ENCODE measurements around the gene SFT2D1.
"Not testable (repeated sequence)": the region's sequence is repeated elsewhere in the genome, so short reads cannot be mapped to it uniquely, and the experiment has no call there.

The SFT2D1 gene

GRCh38 chr6:166362427-166362826, 20.1 kb upstream of the SFT2D1 start:
- not testable (repeated sequence) for DNase-seq (ENCODE audit: low spot score)

DNA sequence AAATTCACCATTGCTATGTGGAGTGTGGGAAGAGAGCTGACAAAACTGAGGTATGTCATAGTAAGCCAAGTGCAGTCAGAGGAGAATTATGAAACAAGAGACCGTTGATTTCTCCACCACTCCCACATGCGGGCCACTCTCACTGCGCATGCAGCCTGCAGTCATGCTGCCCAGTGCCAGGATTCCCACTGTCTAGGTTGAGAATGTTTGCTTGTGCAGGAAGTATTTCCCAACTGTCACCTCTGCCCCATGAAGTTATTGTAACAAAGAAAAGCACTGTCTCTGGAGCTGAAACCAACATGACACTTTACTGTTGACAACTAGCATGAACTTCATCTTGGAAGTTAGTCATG, 18.7 kb upstream of the SFT2D1 start:
- DNase-seq (ENCODE audit: low spot score), result no peak

GRCh38 chr6:166360243-166361076, 18.1 kb upstream of the SFT2D1 start:
- DNase-seq (ENCODE audit: low spot score), result no peak

GRCh38 chr6:166355552-166355951, 13.2 kb upstream of the SFT2D1 start:
- no peak for DNase-seq (ENCODE audit: low spot score)

DNA sequence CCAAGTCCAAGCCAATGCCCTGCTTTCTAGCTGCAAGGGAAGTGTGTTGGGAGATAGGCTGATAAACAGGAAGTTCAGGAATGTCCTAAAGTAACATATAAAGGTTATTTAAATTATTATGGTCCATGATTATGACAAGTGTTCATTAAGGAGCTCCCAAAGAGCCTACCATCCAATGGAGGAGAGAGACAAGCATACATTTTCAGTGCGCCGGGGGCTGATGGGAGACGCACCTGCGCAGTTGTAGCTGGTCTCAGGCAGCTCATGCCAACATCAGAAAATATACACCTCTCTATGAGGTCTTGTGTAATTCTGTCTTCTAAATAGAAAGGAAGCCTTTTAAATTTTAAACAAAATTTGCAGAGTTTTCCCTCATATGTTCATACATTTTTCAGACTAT, 12.6 kb upstream of the SFT2D1 start:
- DNase-seq (ENCODE audit: low spot score), result no peak

DNA sequence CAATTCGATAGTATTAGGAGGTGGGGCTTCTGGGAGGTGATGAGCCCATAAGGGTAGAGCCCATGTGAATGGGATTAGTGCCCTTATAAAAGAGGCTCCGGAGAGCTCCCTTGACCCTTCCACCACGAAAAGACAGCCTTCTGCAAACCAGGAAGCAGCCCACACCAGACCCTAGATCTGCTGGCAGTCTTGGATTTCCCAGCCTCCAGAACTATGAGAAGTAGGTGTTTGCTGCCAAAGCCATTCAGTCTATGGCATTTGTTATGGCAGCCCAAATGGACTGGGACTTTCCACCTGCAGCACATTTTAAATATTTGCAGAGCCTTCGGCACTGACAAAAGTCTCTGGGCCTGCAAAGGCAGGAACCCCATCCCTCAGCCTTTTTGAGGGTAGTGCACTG, 11.8 kb upstream of the SFT2D1 start:
- DNase-seq (ENCODE audit: low spot score), result no peak

DNA sequence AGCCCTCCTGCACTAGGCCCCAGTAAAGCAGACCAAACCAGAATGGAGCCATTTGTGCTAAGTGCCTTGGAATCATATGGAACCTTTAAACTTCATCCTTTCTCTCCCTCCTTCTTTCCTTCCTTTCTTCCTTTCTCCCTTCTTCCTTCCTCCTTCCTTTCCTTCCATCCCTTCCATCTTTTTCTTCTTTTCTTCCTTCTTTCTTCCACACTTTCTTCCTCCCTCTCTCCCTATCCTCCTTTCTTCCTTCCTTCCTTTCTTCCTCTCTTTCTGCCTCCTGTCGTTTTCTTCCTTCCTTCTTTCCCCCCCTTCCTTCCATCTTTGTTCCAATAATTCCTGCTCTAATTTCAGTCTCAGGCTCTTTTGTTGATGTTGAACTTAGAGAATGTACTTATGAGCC, 11.2 kb upstream of the SFT2D1 start:
- no peak for DNase-seq (ENCODE audit: low spot score)

GRCh38 chr6:166352923-166353322, 10.6 kb upstream of the SFT2D1 start:
- DNase-seq (ENCODE audit: low spot score), result no peak

GRCh38 chr6:166351715-166352285, 9.5 kb upstream of the SFT2D1 start:
- no peak for DNase-seq (ENCODE audit: low spot score)

GRCh38 chr6:166348305-166348949, 6.1 kb upstream of the SFT2D1 start:
- DNase-seq (ENCODE audit: low spot score), result no peak

DNA sequence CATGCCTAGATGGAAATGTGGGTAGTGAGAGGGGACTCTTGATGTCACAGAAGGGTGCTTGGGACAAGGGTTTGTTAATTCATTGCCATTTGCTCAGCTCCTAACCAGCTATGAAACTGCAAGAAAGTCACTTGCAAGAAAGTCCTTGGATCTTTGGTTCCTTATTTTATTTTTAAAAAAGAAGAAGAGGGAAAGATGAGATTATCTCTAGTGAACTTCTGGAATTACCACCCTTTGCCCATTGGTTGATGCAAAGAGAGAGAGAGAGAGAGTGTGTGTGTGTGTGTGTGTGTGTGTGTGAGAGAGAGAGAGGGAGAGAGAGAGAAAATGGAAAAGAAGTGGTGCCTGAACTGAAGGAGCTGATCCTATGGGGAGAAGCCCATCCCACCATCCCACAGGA, 4.6 kb upstream of the SFT2D1 start:
- no peak for DNase-seq (ENCODE audit: low spot score)

DNA sequence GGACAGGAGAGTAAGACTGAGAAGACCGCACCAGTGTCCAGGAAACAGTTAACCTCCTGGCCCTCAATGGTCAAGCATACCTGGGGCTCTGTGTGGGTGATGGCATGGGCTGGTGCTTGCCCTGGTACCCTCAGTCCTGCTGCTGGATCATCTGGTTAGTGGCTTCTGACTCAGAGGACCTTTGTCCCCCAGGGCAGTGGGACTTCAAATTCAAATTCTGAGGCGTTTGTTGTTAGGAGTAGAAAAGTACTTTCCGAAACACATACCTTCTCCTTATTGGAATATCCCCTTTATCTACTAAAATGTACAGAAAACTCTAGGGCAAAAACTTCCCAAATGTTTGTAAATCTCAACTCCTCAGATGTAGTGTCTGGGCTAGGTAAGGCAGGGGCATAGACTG, 4.1 kb upstream of the SFT2D1 start:
- DNase-seq (ENCODE audit: low spot score), result no peak

- not testable (repeated sequence) for DNase-seq (ENCODE audit: low spot score)
Measured at GRCh38 chr6:166345672-166346071, 3.3 kb upstream of the SFT2D1 start.

DNA sequence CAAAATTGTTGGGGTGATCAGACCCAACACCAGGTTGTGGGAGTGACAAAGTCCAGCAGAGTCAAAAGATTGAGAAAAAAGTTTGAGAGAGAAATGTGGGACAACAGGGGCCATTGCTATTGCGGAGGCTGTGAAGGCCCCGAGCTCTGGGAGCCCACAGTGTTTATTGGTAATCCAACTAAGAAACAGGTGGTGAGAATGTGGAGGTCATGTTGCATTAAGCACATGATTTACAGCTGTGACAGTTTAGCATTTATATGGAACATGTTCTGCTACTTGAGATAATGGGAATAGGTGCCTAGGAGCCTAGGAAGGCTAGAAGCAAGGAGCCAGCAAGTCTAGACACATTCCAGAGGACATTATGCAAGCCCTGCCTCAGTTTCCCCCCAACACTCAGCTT, 2.6 kb upstream of the SFT2D1 start:
- DNase-seq (ENCODE audit: low spot score), result not testable (repeated sequence)

GRCh38 chr6:166344240-166344639, 1.9 kb upstream of the SFT2D1 start:
- DNase-seq (ENCODE audit: low spot score), result no peak

- no peak for DNase-seq (ENCODE audit: low spot score)
Measured at GRCh38 chr6:166343150-166343487, 774 bp upstream of the SFT2D1 start.

DNA sequence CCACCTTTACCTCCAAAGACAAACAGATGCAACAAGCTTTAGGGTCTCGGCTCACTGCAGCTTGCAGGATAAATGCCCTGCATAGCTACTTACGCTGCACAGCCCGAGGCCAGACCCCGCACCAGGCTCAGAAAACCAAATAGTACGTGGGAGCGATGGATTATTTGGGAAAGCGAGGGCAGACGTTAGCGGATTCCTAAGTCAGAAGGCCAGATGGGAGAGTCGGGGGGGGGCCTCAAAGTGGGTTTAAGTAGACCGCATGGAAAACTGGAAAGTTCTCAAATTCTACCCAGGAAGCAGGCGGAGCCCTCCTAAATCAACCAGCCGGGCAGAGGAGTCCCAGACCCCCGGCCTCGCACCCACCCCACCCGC, 382 bp downstream of the SFT2D1 start:
- DNase-seq (ENCODE audit: low spot score), result no peak

DNA sequence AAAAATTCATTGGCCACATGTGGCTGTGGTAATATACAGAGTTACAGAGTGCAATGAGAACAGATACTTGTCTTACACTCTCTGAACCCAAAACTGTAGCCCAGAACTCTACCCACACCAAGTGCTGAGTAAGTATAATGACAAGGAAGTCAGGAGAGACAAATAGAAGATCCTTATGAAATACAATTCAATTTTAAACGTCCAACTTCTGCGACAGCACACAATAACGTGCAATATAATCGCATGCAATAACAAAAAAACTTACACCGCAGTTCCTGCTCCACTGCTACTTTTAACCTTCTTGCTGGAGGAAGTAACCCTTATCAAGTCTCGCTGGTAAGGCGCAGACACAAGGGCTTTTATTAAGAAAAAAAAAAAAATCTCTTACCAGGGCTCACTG, 881 bp downstream of the SFT2D1 start:
- no peak for DNase-seq (ENCODE audit: low spot score)

DNA sequence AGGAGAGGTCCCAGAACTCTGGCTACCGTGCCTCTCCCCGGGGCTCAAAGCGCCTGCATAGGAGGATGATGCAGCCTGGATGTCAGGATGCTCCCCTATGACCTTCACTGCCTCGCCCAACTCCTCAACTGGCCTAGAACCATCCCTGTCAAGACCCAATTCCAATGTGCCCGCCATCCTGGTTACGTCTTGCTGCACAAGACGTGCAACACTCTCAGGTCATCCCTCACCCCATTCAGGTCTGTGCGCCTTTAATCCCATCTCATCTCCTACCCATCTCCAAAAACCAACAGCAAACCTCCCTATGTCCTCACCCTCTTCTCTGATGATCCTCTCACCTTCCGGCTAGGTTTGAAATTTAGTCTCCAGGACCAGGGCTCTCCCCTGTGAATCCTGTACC, 3.5 kb downstream of the SFT2D1 start:
- DNase-seq (ENCODE audit: low spot score), result no peak

GRCh38 chr6:166336847-166337246, 5.5 kb downstream of the SFT2D1 start:
- no peak for DNase-seq (ENCODE audit: low spot score)

DNA sequence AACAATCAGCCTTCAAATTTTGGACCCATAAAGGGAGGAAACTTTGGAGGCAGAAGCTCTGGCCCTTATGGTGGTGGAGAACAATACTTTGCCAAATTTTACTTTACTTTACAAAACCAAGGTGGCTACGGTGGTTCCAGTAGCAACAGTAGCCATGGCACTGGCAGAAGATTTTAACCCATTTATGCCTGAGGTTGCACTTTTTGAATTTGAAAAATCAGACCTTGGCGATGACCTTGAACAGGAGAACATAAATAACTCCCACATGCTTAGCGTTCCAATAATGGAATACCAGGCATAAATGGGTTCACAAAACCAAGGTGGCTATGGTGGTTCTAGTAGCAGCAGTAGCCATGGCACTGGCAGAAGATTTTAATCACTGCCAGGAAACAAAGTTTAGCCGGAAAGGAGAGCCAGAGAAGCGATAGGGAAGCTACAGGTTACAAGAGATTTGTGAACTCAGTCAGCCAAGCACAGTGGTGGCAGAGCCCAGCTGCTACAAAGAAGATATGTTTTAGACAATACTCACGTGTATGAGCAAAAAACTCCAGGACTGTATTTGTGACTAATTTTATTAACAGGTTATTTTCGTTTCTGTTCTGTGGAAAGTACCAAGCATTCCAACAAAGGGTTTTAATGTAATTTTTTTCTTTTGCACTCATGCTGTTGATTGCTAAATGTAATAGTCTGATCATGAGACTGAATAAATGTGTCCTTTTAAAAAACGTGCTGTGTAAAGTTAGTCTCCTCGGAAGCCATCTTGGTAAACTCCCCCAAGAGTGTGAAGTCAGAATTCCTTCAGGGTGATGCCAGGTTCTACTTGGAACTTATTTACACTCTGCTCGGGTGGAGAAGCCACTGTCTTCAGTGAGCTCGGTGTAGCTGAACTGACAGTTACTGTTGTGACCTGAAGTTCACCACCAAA, 6.7 kb downstream of the SFT2D1 start:
- DNase-seq (ENCODE audit: low spot score), result no peak

DNA sequence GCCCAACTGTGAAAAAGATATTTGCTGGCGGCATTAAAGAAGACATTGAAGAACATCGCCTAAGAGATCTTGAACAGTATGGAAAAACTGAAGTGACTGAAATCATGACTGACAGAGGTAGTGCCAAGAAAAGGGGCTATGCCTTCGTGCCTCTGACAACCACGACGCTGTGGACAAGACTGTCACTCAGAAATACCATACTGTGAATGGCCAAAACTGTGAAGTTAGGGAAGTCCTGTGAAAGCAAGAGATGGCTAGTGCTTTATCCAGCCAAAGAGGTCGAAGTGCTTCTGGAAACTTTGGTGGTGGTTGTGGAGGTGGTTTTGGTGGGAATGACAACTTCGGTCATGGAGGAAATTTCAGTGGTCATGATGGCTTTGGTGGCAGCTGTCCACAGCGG, 7.5 kb downstream of the SFT2D1 start:
- DNase-seq (ENCODE audit: low spot score), result no peak
